NCI-H1694 (cell line): ENCODE data around the gene DCD.
"Not testable (repeated sequence)": the region's sequence is repeated elsewhere in the genome, so short reads cannot be mapped to it uniquely, and the experiment has no call there.

ENCODE experiments used
- DNase-seq: peaks from one replicate; lab custom pipeline; 2025; lab: John Stamatoyannopoulos, UW

The DCD gene

GRCh38 chr12:54648265-54648664 is at the start of gene DCD:
Gene DCD, minus strand, starts transcription at chr12:54648365. Its CDS starts 62 bp downstream, at chr12:54648303.
- no peak for DNase-seq

GRCh38 chr12:54697851-54698250 is 49.7 kb upstream of the DCD start:
- DNase-seq = no peak

GRCh38 chr12:54692353-54692752 is 44.2 kb upstream of the DCD start:
- no peak for DNase-seq

- no peak for DNase-seq
These were observed 41.8 kb upstream of the DCD start for GRCh38 chr12:54689984-54690383.

GRCh38 chr12:54689034-54689372 is 40.8 kb upstream of the DCD start:
- DNase-seq = no peak

- DNase-seq = no peak
These were observed 40.3 kb upstream of the DCD start for GRCh38 chr12:54688309-54689033.

- DNase-seq = no peak
These were observed 36.8 kb upstream of the DCD start for GRCh38 chr12:54684636-54685630.

GRCh38 chr12:54683398-54683797 is 35.2 kb upstream of the DCD start:
- no peak for DNase-seq

- DNase-seq = no peak
These were observed 34.5 kb upstream of the DCD start for GRCh38 chr12:54682674-54683073.

- no peak for DNase-seq
These were observed 32.2 kb upstream of the DCD start for GRCh38 chr12:54680374-54680773.

GRCh38 chr12:54678131-54678530 is 30.0 kb upstream of the DCD start:
- no peak for DNase-seq

- no peak for DNase-seq
These were observed 19.8 kb upstream of the DCD start for GRCh38 chr12:54667945-54668344.

- no peak for DNase-seq
These were observed 17.8 kb upstream of the DCD start for GRCh38 chr12:54666008-54666407.

- not testable (repeated sequence) for DNase-seq
These were observed 17.0 kb upstream of the DCD start for GRCh38 chr12:54665022-54665635.

GRCh38 chr12:54663603-54664002 is 15.4 kb upstream of the DCD start:
- DNase-seq = no peak

- DNase-seq = no peak
These were observed 13.9 kb upstream of the DCD start for GRCh38 chr12:54662026-54662425.

- no peak for DNase-seq
These were observed 12.9 kb upstream of the DCD start for GRCh38 chr12:54661048-54661447.

- no peak for DNase-seq
These were observed 12.3 kb upstream of the DCD start for GRCh38 chr12:54660320-54660962.

GRCh38 chr12:54658306-54659264 is 10.4 kb upstream of the DCD start:
- DNase-seq = peak; percentile 29

GRCh38 chr12:54657105-54657607 is 9.0 kb upstream of the DCD start:
- DNase-seq = no peak

GRCh38 chr12:54654926-54655325 is 6.8 kb upstream of the DCD start:
- no peak for DNase-seq
